KOPT-K1 (cell line): ENCODE data around the gene PTGDR.

Source experiments
- H3K27ac ChIP-seq: fragments of 200-600 bp; sonication (generic); 2 replicates; pipeline ENCODE4 v1.5.1; 2016; ENCODE audit warnings: antibody characterized with exemption, mild to moderate bottlenecking, low read depth, low read length; ENCODE audit not compliant: poor library complexity, severe bottlenecking
- H3K36me3 ChIP-seq: fragments of 200-600 bp; sonication (generic); 2 replicates; pipeline ENCODE4 v1.5.1; 2017; ENCODE audit warnings: antibody characterized with exemption, mild to moderate bottlenecking, low read length, moderate library complexity; ENCODE audit not compliant: insufficient read depth
- H3K9me3 ChIP-seq: fragments of 200-600 bp; sonication (generic); 2 replicates; pipeline ENCODE4 v1.5.1; 2017; ENCODE audit warnings: antibody characterized with exemption, low read length, mild to moderate bottlenecking; ENCODE audit not compliant: insufficient read depth, poor library complexity, severe bottlenecking

Gene PTGDR

DNA sequence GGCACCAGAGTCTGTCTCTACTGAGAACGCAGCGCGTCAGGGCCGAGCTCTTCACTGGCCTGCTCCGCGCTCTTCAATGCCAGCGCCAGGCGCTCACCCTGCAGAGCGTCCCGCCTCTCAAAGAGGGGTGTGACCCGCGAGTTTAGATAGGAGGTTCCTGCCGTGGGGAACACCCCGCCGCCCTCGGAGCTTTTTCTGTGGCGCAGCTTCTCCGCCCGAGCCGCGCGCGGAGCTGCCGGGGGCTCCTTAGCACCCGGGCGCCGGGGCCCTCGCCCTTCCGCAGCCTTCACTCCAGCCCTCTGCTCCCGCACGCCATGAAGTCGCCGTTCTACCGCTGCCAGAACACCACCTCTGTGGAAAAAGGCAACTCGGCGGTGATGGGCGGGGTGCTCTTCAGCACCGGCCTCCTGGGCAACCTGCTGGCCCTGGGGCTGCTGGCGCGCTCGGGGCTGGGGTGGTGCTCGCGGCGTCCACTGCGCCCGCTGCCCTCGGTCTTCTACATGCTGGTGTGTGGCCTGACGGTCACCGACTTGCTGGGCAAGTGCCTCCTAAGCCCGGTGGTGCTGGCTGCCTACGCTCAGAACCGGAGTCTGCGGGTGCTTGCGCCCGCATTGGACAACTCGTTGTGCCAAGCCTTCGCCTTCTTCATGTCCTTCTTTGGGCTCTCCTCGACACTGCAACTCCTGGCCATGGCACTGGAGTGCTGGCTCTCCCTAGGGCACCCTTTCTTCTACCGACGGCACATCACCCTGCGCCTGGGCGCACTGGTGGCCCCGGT lies at the start of gene PTGDR:
TSS of gene PTGDR (plus strand) at position 198 of the 778 bp plus-strand sequence. CDS start at position 315, 117 bp downstream.
- peaks cover 21% of the 10 kb centered on the region for H3K9me3 ChIP-seq
- peak within 1 kb of the TSS; percentile 78 for H3K27ac ChIP-seq
- no peaks in the 10 kb centered on the region for H3K36me3 ChIP-seq

DNA sequence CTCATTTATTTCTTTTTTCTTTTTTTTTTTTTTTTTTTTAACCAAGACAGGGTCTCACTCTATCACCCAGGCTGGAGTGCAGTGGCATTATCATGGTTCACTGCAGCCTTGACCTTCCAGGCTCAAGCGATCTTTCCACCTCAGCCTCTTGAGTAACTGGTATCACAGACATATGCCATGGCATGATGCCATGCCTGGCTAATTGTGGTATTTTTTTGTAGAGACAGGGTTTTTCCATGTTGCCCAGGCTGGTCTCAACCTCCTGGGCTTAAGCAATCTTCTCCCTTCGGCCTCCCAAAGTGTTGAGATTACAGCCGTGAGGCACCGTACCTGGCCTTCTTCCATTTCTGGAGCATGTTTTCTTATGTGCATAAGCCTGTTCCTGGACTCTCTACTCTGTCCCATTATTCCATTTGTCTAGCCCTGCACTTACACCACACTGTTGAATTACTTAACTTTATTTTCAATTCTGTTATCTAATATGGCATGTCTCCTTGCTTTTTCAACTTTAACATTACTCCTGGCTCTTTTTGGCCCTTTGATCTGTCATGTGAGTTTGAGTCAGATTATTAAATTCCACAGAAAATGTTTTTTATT lies 47.9 kb upstream of the PTGDR start:
- H3K36me3 ChIP-seq, result no peaks in the 10 kb centered on the region
- no peaks in the 10 kb centered on the region for H3K9me3 ChIP-seq
- peak overlapping the region; percentile 2 for H3K27ac ChIP-seq

DNA sequence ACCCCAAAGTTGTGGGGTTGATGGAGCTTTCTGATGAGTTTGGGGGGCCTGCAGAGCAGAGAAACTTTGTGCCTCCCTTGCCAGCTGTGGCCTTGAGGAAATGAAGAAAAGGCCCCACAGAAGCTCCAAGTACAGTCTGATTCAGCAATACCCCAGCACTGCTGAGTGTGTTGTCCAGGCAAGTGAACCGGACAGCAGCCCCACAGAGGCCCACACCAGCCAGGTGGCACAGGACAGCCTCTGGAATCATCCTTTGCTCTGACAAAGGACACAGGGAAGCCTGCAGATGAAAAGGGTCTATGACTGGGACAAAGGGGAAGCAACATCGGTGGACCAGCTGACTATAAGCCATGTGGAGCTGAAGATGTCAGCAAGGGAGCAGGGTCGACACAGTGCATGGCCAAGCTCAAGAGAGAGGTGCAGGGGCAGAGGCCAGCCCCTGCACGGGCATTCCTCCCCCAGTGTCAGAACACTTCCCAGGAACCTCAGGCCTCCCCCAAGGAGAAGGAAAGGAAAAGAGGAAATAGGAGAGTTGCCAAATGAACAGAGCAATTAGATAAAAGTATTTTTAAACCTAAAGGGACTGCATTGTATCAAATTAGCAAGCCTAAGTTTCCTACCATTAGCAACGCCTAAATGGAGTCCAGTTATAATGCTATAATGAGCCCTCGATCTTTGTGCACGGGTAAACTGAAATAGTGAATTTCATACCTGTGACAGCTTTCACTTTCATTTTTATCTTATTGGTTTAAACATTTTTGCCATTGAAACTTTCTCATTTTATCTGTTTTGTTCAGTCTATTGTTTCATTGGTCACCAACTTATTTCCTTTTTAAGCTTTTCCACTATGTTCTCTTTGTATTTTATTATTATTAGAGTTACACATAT lies 46.3 kb upstream of the PTGDR start:
- no peaks in the 10 kb centered on the region for H3K36me3 ChIP-seq
- peak overlapping the region; percentile 94 for H3K27ac ChIP-seq
- H3K9me3 ChIP-seq, result no peaks in the 10 kb centered on the region

- Histone ChIP-seq H3K36me3 (no peaks in the 10 kb centered on the region), H3K9me3 (no peaks in the 10 kb centered on the region), H3K27ac (peak overlapping the region; percentile 94)
Observed at GRCh38 chr14:52222901-52223300, 44.6 kb upstream of the PTGDR start.

DNA sequence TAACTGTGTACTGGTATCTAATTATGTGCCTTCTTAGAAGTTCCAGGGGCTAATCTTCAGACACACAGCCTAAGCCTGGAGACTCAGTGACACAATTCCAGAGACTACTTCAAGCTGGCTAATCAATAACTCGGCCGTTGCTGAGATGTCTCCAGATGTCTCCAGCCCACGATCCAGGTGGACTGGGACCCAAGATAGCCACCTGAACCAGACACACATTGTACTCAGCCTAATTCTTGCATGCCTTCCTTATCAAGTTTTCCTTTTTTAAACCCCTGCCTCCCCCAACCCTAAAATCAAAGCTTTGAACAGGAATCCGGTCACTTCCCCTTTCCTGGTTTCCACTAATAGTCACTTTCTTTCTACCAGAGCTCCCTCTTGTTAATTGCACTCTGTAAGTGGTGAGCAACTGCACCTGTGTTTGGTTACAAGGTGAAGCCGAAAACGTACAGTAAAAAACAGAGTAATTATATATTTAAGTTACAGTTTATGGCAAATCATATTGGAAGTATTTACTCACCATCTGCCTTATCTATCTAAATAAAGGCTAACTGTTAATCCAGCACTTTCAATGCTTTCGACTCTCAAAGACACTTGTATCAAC lies 39.8 kb upstream of the PTGDR start:
- Histone ChIP-seq H3K9me3 (no peaks in the 10 kb centered on the region), H3K36me3 (no peaks in the 10 kb centered on the region), H3K27ac (no peak overlapping the region)

DNA sequence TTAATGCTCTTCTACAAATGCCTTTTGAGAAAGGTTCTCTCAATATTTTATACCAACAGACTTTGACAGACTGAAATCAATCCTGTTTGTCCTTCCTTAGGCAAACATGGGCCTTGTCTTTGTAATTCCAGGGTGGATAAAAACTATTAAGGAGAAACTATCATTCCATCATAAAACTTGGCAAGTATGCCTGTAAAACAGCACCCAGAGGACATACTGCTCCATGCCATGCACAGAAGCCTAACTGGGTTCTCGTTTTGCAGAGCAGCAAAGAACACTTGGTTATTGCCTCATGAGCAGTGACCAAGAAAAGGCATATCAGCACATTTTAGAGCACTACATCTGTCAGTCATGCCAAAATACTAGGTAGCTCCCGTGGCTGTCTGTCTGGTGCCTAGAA lies 33.8 kb upstream of the PTGDR start:
- Histone ChIP-seq H3K36me3 (peaks cover 8% of the 10 kb centered on the region; the same call in 1 of the 2 replicates), H3K9me3 (no peaks in the 10 kb centered on the region), H3K27ac (no peak overlapping the region)

GRCh38 chr14:52235434-52235833 lies 32.1 kb upstream of the PTGDR start:
- Histone ChIP-seq H3K36me3 (peaks cover 8% of the 10 kb centered on the region; the same call in 1 of the 2 replicates), H3K9me3 (no peaks in the 10 kb centered on the region), H3K27ac (no peak overlapping the region)

GRCh38 chr14:52235866-52236510 lies 31.5 kb upstream of the PTGDR start:
- H3K9me3 ChIP-seq, result no peaks in the 10 kb centered on the region
- H3K36me3 ChIP-seq, result peaks cover 8% of the 10 kb centered on the region; the same call in 1 of the 2 replicates
- H3K27ac ChIP-seq, result no peak overlapping the region

DNA sequence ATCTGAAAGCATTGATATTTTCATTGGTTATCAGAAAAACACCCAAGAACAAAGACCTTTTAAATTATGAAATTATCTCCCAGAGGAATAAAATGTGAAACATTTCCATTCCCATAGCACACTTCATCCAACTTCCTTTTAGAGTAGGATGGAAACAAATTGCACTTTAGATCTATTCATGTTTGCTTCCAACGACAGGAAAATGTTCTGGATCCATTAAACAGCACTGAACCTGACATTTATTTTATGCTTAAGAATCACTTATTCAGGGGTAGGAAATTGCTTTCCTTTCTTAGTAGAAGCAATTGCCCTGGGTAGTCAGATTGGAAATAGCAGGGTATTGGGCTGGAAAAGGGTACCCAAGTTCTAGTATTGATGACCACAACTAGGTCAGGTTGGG lies 28.8 kb upstream of the PTGDR start:
- H3K36me3 ChIP-seq, result peaks cover 8% of the 10 kb centered on the region; the same call in 1 of the 2 replicates
- H3K9me3 ChIP-seq, result no peaks in the 10 kb centered on the region
- H3K27ac ChIP-seq, result no peak overlapping the region

- peaks cover 1% of the 10 kb centered on the region; the same call in 1 of the 2 replicates for H3K36me3 ChIP-seq
- peak overlapping the region; percentile 9 for H3K27ac ChIP-seq
- H3K9me3 ChIP-seq, result peaks cover 6% of the 10 kb centered on the region
Observed at GRCh38 chr14:52240623-52241022, 26.9 kb upstream of the PTGDR start.

DNA sequence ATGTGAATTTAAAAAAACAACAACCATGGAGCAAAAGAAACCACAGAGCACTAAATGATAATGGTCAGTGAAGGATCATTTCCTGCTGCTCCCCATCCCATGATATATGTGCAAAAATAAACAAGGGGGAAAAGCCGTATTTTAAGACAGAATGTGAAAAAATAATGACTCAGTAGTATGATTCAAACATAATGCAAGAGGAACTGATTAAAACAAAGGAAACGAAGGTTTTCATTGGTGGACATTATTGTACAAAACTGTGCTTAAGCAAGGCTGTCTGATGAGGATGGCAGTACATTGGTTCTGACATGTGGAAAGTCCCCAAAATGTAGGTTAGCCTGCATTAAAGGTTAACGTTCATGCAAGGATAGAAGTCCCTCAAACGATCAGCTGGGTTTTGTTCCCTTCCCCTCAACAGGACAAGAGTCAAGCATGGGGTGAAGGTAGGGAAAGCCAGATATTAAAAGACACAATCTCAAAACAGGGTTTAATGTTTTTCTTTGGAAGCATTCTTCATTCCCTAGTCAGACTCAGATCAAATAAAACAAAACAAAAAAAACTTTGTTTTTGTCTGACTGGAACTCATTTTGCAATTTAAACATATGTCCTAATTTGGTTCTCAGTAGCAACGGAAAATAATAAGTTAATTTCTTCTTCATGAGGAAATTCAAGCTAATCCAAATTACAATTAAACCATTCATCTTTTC lies 26.3 kb upstream of the PTGDR start:
- peaks cover 11% of the 10 kb centered on the region for H3K9me3 ChIP-seq
- H3K36me3 ChIP-seq, result no peaks in the 10 kb centered on the region; the same call in 1 of the 2 replicates
- H3K27ac ChIP-seq, result no peak overlapping the region

GRCh38 chr14:52244328-52244727 lies 23.2 kb upstream of the PTGDR start:
- Histone ChIP-seq H3K9me3 (peaks cover 38% of the 10 kb centered on the region), H3K36me3 (no peaks in the 10 kb centered on the region; the same call in 1 of the 2 replicates), H3K27ac (no peak overlapping the region)

DNA sequence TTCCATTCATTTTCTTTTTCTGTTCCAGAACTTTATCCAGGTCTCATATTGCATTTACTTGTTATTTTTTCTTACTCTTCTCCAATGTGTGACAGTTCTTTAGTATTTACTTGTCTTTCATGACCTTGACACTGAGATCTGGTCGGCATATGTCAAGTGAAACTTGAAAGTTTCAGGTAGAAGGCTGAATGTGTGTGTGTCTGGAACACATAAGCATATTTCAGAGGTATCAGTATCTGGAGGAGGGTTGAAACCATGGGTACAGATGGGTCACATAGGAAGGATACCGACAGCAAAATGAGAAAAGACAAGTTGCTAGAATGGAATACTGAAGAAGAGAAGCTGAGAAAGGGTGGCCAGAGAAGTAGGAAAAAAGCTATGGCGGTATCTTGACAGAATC lies 22.5 kb upstream of the PTGDR start:
- peaks cover 42% of the 10 kb centered on the region for H3K9me3 ChIP-seq
- no peaks in the 10 kb centered on the region; the same call in 1 of the 2 replicates for H3K36me3 ChIP-seq
- H3K27ac ChIP-seq, result no peak overlapping the region

DNA sequence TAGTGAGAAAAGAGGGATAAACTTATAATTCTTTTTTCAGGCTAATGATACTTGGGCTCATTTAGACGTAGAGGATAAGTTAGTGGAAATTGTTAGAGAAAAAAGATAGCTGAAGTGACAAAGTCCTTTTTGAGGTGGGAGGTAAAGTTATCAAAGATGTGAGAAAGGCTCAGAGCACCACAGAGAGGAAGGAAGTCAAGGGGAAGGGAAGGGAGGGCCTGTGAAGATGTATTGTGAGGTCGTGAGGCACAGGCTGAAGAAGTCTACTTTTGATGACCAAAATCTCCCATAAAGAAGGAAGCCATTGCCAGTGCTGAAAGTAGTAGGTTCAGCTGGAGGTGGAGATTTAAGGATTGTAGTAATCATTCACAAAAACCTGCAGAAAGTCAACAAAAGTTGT lies 19.4 kb upstream of the PTGDR start:
- H3K36me3 ChIP-seq, result no peaks in the 10 kb centered on the region; the same call in 1 of the 2 replicates
- H3K9me3 ChIP-seq, result peaks cover 44% of the 10 kb centered on the region
- peak overlapping the region; percentile 70 for H3K27ac ChIP-seq
